GM21423 (cell line): ENCODE measurements around the gene LAMB4.

Source experiments
- ATAC-seq: cut with Tn5 transposase; IDR thresholded peaks from one replicate; pipeline ENCODE4 v1.9.1; 2021; ENCODE audit warnings: mild to moderate bottlenecking, moderate library complexity; ENCODE audit not compliant: unreplicated experiment

Gene LAMB4

GRCh38 chr7:108130261-108130660 lies at the start of gene LAMB4:
Gene LAMB4, minus strand, starts transcription at chr7:108130361. Its CDS starts 7,197 bp downstream, at chr7:108123164.
- no peak for ATAC-seq

GRCh38 chr7:108178398-108178797 lies 48.2 kb upstream of the LAMB4 start:
- ATAC-seq: no peak

GRCh38 chr7:108171164-108171563 lies 41.0 kb upstream of the LAMB4 start:
- ATAC-seq: no peak

GRCh38 chr7:108170251-108170650 lies 40.1 kb upstream of the LAMB4 start:
- ATAC-seq: no peak

GRCh38 chr7:108167460-108167859 lies 37.3 kb upstream of the LAMB4 start:
- ATAC-seq: no peak

- no peak for ATAC-seq
These were observed 36.5 kb upstream of the LAMB4 start for GRCh38 chr7:108166687-108167086.

GRCh38 chr7:108165723-108166122 lies 35.6 kb upstream of the LAMB4 start:
- no peak for ATAC-seq

GRCh38 chr7:108164946-108165345 lies 34.8 kb upstream of the LAMB4 start:
- ATAC-seq: no peak

- ATAC-seq: no peak
These were observed 34.2 kb upstream of the LAMB4 start for GRCh38 chr7:108164342-108164741.

- no peak for ATAC-seq
These were observed 28.6 kb upstream of the LAMB4 start for GRCh38 chr7:108158776-108159175.

GRCh38 chr7:108157606-108158335 lies 27.6 kb upstream of the LAMB4 start:
- ATAC-seq: no peak

- no peak for ATAC-seq
These were observed 26.9 kb upstream of the LAMB4 start for GRCh38 chr7:108156897-108157605.

- no peak for ATAC-seq
These were observed 22.0 kb upstream of the LAMB4 start for GRCh38 chr7:108152198-108152597.

- no peak for ATAC-seq
These were observed 19.7 kb upstream of the LAMB4 start for GRCh38 chr7:108149908-108150307.

GRCh38 chr7:108149119-108149518 lies 19.0 kb upstream of the LAMB4 start:
- no peak for ATAC-seq

- ATAC-seq: no peak
These were observed 16.9 kb upstream of the LAMB4 start for GRCh38 chr7:108147031-108147563.

- ATAC-seq: peak; percentile 51
These were observed 16.1 kb upstream of the LAMB4 start for GRCh38 chr7:108146070-108146842.

- ATAC-seq: no peak
These were observed 15.2 kb upstream of the LAMB4 start for GRCh38 chr7:108145401-108145800.

- no peak for ATAC-seq
These were observed 14.8 kb upstream of the LAMB4 start for GRCh38 chr7:108144931-108145330.

GRCh38 chr7:108143658-108144420 lies 13.7 kb upstream of the LAMB4 start:
- no peak for ATAC-seq
